ENCODE data around the gene KRT74.

Gene KRT74

GRCh38 chr12:52564582-52564981 lies 9.1 kb downstream of the KRT74 start:
- Histone ChIP-seq H3K9ac (no peak overlapping the region), H3K27ac (no peak overlapping the region), H3K36me3 (ENCODE audit: control insufficient read depth, insufficient read depth, low read length) (no peaks in the 10 kb centered on the region), H3K4me1 (no peaks in the 10 kb centered on the region), H3K4me3 (ENCODE audit: low read depth, low read length) (no peak overlapping the region), H3K9me3 (ENCODE audit: control insufficient read depth, low read length) (no peaks in the 10 kb centered on the region), H3K27me3 (ENCODE audit: control insufficient read depth, insufficient read depth, low read length) (no peaks in the 10 kb centered on the region), H3K4me2 (ENCODE audit: low read length) (no peak overlapping the region), H3K79me2 (no peaks in the 10 kb centered on the region), H2AFZ (no peak overlapping the region)
- TF ChIP-seq CTCF (IDR thresholded peaks at IDR 0.05) = no peak

GRCh38 chr12:52561880-52562449 lies 11.7 kb downstream of the KRT74 start:
- no peak for TF ChIP-seq CTCF (IDR thresholded peaks at IDR 0.05)
- H3K9ac ChIP-seq = no peak overlapping the region
- no peaks in the 10 kb centered on the region for H3K36me3 ChIP-seq (ENCODE audit: control insufficient read depth, insufficient read depth, low read length)
- no peaks in the 10 kb centered on the region for H3K27me3 ChIP-seq (ENCODE audit: control insufficient read depth, insufficient read depth, low read length)
- H2AFZ ChIP-seq = no peak overlapping the region
- H3K4me2 ChIP-seq (ENCODE audit: low read length) = no peak overlapping the region
- H3K79me2 ChIP-seq = no peaks in the 10 kb centered on the region
- no peak overlapping the region for H3K4me3 ChIP-seq (ENCODE audit: low read depth, low read length)
- H3K4me1 ChIP-seq = no peaks in the 10 kb centered on the region
- H3K9me3 ChIP-seq (ENCODE audit: control insufficient read depth, low read length) = no peaks in the 10 kb centered on the region
- H3K27ac ChIP-seq = no peak overlapping the region

- Histone ChIP-seq H3K79me2 (no peaks in the 10 kb centered on the region), H2AFZ (no peak overlapping the region), H3K4me1 (no peaks in the 10 kb centered on the region), H3K4me3 (ENCODE audit: low read depth, low read length) (no peak overlapping the region), H3K36me3 (ENCODE audit: control insufficient read depth, insufficient read depth, low read length) (no peaks in the 10 kb centered on the region), H3K9ac (no peak overlapping the region), H3K4me2 (ENCODE audit: low read length) (no peak overlapping the region), H3K27ac (no peak overlapping the region), H3K9me3 (ENCODE audit: control insufficient read depth, low read length) (no peaks in the 10 kb centered on the region), H3K27me3 (ENCODE audit: control insufficient read depth, insufficient read depth, low read length) (no peaks in the 10 kb centered on the region)
- no peak for TF ChIP-seq CTCF (IDR thresholded peaks at IDR 0.05)
Measured at GRCh38 chr12:52559979-52560378, 13.7 kb downstream of the KRT74 start.

- Histone ChIP-seq H3K4me2 (ENCODE audit: low read length) (no peak overlapping the region), H3K36me3 (ENCODE audit: control insufficient read depth, insufficient read depth, low read length) (no peaks in the 10 kb centered on the region), H2AFZ (no peak overlapping the region), H3K9me3 (ENCODE audit: control insufficient read depth, low read length) (no peaks in the 10 kb centered on the region), H3K27ac (no peak overlapping the region), H3K27me3 (ENCODE audit: control insufficient read depth, insufficient read depth, low read length) (no peaks in the 10 kb centered on the region), H3K79me2 (no peaks in the 10 kb centered on the region), H3K9ac (no peak overlapping the region), H3K4me3 (ENCODE audit: low read depth, low read length) (no peak overlapping the region), H3K4me1 (no peaks in the 10 kb centered on the region)
- no peak for TF ChIP-seq CTCF (IDR thresholded peaks at IDR 0.05)
Measured at GRCh38 chr12:52558781-52559445, 14.7 kb downstream of the KRT74 start.

GRCh38 chr12:52557476-52557875 lies 16.2 kb downstream of the KRT74 start:
- no peak overlapping the region for H3K9ac ChIP-seq

More at GRCh38 chr12:52557476-52557875, 16.2 kb downstream of the KRT74 start:
- Histone ChIP-seq H2AFZ (no peak overlapping the region), H3K79me2 (no peaks in the 10 kb centered on the region), H3K4me2 (ENCODE audit: low read length) (no peak overlapping the region), H3K4me1 (no peaks in the 10 kb centered on the region), H3K27me3 (ENCODE audit: control insufficient read depth, insufficient read depth, low read length) (no peaks in the 10 kb centered on the region), H3K4me3 (ENCODE audit: low read depth, low read length) (no peak overlapping the region), H3K9me3 (ENCODE audit: control insufficient read depth, low read length) (no peaks in the 10 kb centered on the region), H3K36me3 (ENCODE audit: control insufficient read depth, insufficient read depth, low read length) (no peaks in the 10 kb centered on the region), H3K27ac (no peak overlapping the region)
- TF ChIP-seq CTCF (IDR thresholded peaks at IDR 0.05) = no peak

Measured in parathyroid adenoma (tissue), 2 donors.